ENCODE data around the gene KCNB1.

KCNB1 gene

GRCh38 chr20:49352751-49353150, 129.7 kb downstream of the KCNB1 start:
- H3K27ac ChIP-seq (replicated peaks), result no peak overlapping the region
- TF ChIP-seq GABPA (IDR thresholded peaks at IDR 0.05; ENCODE audit: low read depth), result no peak
- no peak for TF ChIP-seq CTCF (IDR thresholded peaks at IDR 0.05; ENCODE audit: insufficient read depth, low read length)
- TF ChIP-seq REST (IDR thresholded peaks at IDR 0.05; ENCODE audit: insufficient replicate concordance, low read depth), result no peak
- no peak for TF ChIP-seq SPI1 (IDR thresholded peaks at IDR 0.05; ENCODE audit: borderline replicate concordance, low read depth)
- TF ChIP-seq POLR2AphosphoS5 (IDR thresholded peaks at IDR 0.05; ENCODE audit: low read depth), result no peak
- DNase-seq (ENCODE audit: low read depth in 1 of 2, low spot score in 1 of 2), result no peak
- peaks cover 2% of the 10 kb centered on the region for H3K27me3 ChIP-seq (ENCODE audit: insufficient read depth, poor library complexity, severe bottlenecking)
- H3K4me3 ChIP-seq (replicated peaks; ENCODE audit: insufficient read depth, low read length), result no peak overlapping the region

- Histone ChIP-seq H3K4me3 (replicated peaks; ENCODE audit: insufficient read depth, low read length) (no peak overlapping the region), H3K27me3 (ENCODE audit: insufficient read depth, poor library complexity, severe bottlenecking) (peaks cover 2% of the 10 kb centered on the region), H3K27ac (replicated peaks) (no peak overlapping the region)
- no peak for DNase-seq (ENCODE audit: low read depth in 1 of 2, low spot score in 1 of 2)
- TF ChIP-seq CTCF (IDR thresholded peaks at IDR 0.05; ENCODE audit: insufficient read depth, low read length) (no peak), GABPA (IDR thresholded peaks at IDR 0.05; ENCODE audit: low read depth) (no peak), SPI1 (IDR thresholded peaks at IDR 0.05; ENCODE audit: borderline replicate concordance, low read depth) (no peak), REST (IDR thresholded peaks at IDR 0.05; ENCODE audit: insufficient replicate concordance, low read depth) (no peak), POLR2AphosphoS5 (IDR thresholded peaks at IDR 0.05; ENCODE audit: low read depth) (no peak)
Observed at GRCh38 chr20:49351775-49352174, 130.7 kb downstream of the KCNB1 start.

- Histone ChIP-seq H3K4me3 (replicated peaks; ENCODE audit: insufficient read depth, low read length) (no peak overlapping the region), H3K27me3 (ENCODE audit: insufficient read depth, poor library complexity, severe bottlenecking) (peaks cover 2% of the 10 kb centered on the region), H3K27ac (replicated peaks) (no peak overlapping the region)
- TF ChIP-seq SPI1 (IDR thresholded peaks at IDR 0.05; ENCODE audit: borderline replicate concordance, low read depth) (no peak), REST (IDR thresholded peaks at IDR 0.05; ENCODE audit: insufficient replicate concordance, low read depth) (no peak), GABPA (IDR thresholded peaks at IDR 0.05; ENCODE audit: low read depth) (no peak), CTCF (IDR thresholded peaks at IDR 0.05; ENCODE audit: insufficient read depth, low read length) (no peak)
- DNase-seq (ENCODE audit: low read depth in 1 of 2, low spot score in 1 of 2), result no peak
Observed at GRCh38 chr20:49349694-49350252, 132.7 kb downstream of the KCNB1 start.

All from HL-60 (cell line).